Measurements from ENCODE around the gene CDHR5. TPM values are rescaled to one million over a fixed set of nuclear protein-coding genes. Genes with fewer than 3 reads are reported as not detected.

The CDHR5 gene
- total RNA-seq, 1 donor from 2014 or later = not detected

DNA sequence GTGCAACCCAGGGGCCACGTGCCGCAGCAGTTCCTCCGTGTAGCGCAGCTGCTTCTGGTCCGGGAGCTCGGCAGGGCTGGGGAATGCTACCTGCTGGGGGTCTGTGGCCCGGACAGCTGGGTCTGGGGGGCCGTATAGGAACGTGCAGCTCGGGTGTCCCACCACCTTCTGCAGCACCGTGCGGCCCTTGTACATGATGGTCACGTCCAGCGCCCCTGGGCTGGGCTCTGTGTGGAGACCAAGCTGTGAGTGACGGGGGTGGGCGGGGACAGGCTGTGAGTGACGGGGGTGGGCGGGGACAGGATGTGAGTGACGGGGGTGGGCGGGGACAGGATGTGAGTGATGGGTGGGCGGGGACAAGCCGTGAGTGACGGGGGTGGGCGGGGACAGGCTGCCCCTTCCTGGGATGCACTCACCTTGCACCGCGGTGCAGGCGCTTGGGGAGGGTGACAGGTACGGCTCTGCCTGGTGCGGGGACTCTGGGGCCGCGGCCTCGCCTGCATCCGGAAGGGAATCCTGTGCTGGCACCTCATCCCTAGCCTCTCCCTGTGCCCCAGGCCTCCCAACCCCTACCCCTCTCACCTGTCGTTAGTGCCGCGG, 11.3 kb downstream of the CDHR5 start:
- intact Hi-C loops (cut with micrococcal nuclease) = no loop called here
- ATAC-seq (peak; percentile 1), DNase-seq (peak; percentile 75)

DNA sequence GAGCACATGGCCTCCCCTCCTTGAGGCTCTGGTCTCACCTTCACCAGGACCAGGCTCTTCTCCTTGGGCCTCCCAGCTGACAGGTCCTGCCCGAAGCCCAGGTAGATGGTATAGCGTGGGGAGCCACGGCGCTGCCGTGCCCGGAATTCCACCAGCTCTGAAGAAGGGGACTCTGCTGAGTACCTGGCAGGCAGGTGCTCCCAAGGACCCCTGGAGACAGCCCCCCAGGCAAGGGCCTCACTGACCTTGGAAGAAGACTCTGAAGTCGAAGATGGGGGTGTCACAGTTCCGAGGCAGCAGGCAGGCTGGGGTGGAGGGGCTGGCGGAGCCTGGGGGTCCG, 11.8 kb downstream of the CDHR5 start:
- ATAC-seq = no peak
- intact Hi-C loops (cut with micrococcal nuclease) = no loop called here
- no peak for DNase-seq

DNA sequence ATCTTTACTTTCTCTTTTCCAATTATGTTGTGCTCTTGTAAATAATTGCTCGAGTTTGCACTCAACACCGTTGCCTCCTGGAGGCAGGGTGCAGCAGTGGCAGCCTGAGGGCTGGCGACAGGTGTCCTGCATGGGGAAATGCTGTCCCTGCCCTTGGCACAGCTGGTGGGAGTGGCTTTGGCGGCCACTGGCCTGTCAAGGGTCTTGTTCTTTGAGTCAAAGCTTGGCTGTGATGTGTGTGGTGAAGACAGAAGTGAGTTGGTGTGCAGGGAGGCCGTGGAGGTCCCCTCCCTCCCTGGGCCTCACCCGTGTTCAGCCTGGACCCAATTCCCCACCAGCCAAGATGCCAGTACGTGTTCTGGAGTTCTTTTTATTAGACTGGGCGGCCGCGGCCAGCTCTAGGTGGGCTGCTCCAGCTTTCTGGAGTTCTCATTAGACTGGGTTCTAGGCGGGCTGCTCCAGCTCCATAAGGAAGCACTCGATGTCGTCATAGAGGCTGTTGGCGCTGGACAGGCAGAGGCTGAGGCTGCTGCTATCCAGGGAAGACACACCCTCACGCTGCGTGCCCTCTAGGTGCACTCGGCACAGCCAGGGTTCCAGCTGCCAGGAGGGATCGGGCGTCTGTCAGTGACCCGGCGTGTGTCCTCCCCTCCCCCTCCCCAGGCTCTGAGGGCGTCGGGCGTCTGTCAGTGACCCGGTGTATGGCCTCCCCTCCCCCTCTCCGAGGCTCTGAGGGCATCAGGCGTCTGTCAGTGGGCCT, 12.4 kb downstream of the CDHR5 start:
- DNase-seq = no peak
- intact Hi-C loops (cut with micrococcal nuclease) = no loop called here
- ATAC-seq = no peak

- no peak for ATAC-seq
- DNase-seq = no peak
- intact Hi-C loops (cut with micrococcal nuclease) = no loop called here
These were observed 13.5 kb downstream of the CDHR5 start for GRCh38 chr11:611001-611996.

GRCh38 chr11:610146-610801, 14.5 kb downstream of the CDHR5 start:
- DNase-seq (no peak), ATAC-seq (no peak)
- intact Hi-C loops (cut with micrococcal nuclease) = no loop called here

DNA sequence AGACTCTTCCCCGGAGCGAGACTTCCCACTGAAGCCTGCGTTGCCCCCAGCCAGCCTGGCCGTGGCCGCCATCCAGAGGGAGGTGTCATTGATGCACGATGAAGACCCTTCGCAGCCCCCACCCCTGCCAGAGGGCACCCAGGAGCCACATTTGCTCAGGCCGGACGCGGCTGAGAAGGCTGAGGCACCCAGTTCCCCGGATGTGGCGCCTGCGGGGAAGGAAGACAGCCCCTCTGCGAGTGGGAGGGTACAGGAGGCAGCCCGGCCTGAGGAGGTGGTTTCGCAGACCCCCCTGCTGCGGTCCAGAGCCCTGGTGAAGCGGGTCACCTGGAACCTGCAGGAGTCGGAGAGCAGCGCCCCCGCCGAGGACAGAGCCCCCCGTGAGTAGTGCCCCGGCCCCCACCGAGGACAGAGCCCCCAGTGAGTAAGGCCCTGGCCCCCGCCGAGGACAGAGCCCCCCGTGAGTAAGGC, 15.4 kb downstream of the CDHR5 start:
- ATAC-seq (no peak), DNase-seq (no peak)
- intact Hi-C loops (cut with micrococcal nuclease) = no loop called here

DNA sequence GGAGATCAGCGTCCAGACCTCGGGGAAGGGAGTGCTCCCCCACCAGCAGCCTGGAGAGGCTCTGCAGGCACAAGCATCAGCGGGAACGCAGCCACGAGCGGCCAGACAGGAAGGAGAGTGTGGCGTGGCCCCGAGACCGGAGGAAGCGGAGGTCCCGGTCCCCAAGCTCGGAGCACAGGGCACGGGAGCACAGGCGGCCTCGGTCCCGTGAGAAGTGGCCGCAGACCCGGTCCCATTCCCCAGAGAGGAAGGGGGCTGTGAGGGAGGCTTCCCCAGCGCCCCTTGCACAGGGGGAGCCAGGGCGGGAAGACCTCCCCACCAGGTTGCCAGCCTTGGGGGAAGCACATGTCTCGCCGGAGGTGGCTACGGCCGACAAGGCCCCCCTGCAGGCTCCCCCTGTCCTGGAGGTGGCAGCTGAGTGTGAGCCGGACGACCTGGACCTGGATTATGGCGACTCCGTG, 15.9 kb downstream of the CDHR5 start:
- intact Hi-C loops (cut with micrococcal nuclease) = no loop called here
- ATAC-seq (no peak), DNase-seq (no peak)

- ATAC-seq (no peak), DNase-seq (no peak)
- intact Hi-C loops (cut with micrococcal nuclease) = no loop called here
These were observed 16.6 kb downstream of the CDHR5 start for GRCh38 chr11:607971-608659.

DNA sequence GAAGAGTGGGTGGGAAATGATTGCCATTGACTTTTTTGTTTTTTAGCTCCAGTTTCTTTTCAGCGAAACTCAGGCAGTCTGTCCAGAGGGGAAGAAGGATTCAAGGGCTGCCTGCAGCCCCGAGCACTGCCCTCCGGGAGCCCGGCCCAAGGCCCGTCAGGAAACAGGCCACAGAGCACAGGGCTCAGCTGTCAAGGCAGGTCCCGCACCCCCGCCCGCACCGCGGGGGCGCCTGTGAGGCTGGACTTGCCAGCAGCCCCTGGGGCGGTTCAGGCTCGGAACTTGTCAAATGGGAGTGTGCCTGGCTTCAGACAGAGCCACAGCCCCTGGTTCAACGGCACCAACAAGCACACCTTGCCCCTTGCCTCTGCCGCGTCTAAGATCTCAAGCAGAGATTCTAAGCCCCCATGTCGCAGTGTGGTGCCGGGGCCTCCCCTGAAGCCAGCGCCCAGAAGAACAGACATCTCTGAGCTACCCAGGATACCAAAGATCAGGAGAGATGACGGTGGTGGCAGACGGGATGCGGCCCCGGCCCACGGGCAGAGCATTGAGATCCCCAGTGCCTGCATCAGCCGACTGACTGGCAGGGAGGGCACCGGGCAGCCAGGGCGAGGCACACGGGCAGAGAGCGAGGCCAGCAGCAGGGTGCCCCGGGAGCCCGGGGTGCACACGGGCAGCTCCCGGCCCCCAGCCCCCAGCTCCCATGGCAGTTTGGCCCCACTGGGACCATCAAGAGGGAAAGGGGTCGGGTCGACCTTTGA, 17.6 kb downstream of the CDHR5 start:
- DNase-seq (no peak), ATAC-seq (no peak)
- intact Hi-C loops (cut with micrococcal nuclease) = no loop called here

DNA sequence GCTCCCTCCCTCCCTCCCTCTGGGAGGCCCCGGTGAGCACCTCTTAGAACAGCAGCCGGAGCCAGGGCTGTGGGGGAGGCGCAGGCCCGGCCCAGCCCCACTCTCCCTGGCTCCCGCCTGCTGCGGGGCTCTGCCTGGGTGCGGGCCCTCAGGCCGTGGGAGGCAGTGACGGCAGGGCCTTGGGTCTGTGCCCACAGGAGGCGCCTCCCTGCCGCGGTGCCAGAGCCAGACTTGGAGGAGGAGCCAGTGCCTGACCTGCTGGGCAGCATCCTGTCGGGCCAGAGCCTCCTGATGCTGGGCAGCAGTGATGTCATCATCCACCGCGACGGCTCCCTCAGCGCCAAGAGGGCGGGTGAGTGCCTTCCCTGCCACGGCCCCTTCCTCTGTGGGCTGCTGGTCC, 18.5 kb downstream of the CDHR5 start:
- DNase-seq (peak; percentile 85), ATAC-seq (peak; percentile 92)

GRCh38 chr11:605286-606129, 19.2 kb downstream of the CDHR5 start:
- intact Hi-C loops (cut with micrococcal nuclease) = no loop called here
- DNase-seq (peak; percentile 27), ATAC-seq (peak; percentile 3)

More for the DNA sequence above, 18.5 kb downstream of the CDHR5 start:
- intact Hi-C loops (cut with micrococcal nuclease) = no loop called here

- DNase-seq (no peak), ATAC-seq (no peak)
- intact Hi-C loops (cut with micrococcal nuclease) = no loop called here
These were observed 21.6 kb downstream of the CDHR5 start for GRCh38 chr11:603154-603553.

DNA sequence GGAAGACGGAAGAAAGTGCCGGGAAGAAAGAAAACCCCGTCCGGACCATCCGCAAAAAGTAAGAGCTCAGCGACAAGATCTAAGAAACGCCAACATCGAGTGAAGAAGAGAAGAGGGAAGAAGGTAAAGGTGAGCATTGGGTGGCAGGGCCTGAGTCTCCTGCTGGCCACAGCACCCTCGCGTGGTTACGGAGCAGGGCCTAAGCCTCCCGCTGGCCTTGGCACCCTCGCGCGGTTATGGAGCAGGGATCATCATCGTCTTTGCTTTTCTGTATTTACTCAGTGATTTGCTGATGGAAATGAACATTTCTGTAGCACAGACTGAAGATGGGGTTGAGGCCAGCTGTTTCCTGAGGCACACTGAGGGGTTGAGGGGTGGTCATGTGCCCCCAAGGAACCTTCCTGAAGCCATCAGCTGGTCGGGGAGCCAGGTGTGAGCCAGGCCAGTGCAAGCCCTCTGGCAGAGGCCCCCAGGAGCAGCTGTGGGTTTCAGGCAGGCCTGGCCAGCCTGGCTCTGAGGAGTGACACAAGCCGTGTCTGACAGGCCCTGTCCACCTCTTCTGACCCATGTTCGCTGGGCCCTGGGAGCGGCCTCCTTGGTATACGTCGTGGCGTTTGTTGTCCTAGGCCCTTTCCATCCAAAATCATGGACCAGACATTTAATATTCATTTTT, 23.0 kb downstream of the CDHR5 start:
- intact Hi-C loops (cut with micrococcal nuclease) = no loop called here
- no peak for ATAC-seq
- no peak for DNase-seq

GRCh38 chr11:598005-598680, 26.6 kb downstream of the CDHR5 start:
- no peak for ATAC-seq
- no peak for DNase-seq
- intact Hi-C loops (cut with micrococcal nuclease) = no loop called here

DNA sequence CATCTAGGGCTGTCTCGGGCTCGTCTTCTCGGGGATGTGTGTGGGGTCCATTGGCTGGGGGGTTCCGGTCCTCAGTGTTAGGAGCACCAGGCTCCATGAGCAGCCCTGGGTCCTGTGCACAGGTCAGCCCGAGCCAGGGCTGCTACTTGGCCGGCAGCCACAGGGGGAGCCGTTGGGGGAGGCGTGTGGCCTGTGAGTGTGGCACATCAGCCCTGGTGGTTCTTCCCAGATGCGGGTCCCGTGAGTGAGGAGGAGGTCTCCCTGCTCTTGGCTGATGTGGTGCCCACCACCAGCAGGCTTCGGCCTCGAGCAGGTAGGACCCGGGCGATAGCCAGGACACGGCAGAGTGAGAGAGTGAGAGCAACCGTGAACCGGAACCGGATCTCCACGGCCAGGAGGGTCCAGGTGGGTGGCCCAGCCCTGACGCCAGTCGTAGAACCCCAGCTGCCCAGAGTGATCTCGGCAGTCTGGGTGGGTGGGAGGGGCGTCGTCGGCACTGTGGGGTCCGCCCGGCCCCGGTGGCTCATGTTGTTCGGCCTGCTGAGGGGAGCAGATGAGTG, 27.5 kb downstream of the CDHR5 start:
- ATAC-seq (peak; percentile 9), DNase-seq (no peak)
- intact Hi-C loops (cut with micrococcal nuclease) = no loop called here

DNA sequence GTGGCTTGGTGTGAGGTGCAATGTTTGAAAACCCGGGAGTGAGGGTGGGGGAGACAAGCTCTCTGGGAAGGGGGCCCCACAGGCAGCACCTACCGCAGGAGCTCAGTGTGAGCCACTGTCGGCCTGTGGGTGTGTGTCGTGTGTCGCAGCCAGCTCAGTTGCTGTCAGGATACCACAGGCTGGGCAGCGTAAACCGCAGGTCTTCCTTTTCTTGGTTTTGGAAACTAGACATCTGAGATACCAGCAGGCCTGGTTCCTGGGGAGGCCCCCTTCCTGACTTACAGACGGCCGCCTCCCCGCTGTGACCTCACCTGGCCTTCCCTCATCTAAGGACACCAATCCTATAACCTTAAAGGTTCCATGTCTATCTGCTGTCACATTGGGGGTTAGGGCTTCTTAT, 28.4 kb downstream of the CDHR5 start:
- ATAC-seq (no peak), DNase-seq (no peak)
- intact Hi-C loops (cut with micrococcal nuclease) = no loop called here
